Activated CD8-positive, alpha-beta memory T cell treated with anti-CD3 and anti-CD28 coated beads for 48 hours (primary cell): ENCODE data around the gene CHSY1.

Experiments used
- DNase-seq, 3 experiments: peaks; one replicate each; pipeline ENCODE4 v3.0.0-alpha.2; 2020; ENCODE audit warnings: low read depth in 2 of 3, low spot score in 2 of 3

Gene CHSY1

DNA sequence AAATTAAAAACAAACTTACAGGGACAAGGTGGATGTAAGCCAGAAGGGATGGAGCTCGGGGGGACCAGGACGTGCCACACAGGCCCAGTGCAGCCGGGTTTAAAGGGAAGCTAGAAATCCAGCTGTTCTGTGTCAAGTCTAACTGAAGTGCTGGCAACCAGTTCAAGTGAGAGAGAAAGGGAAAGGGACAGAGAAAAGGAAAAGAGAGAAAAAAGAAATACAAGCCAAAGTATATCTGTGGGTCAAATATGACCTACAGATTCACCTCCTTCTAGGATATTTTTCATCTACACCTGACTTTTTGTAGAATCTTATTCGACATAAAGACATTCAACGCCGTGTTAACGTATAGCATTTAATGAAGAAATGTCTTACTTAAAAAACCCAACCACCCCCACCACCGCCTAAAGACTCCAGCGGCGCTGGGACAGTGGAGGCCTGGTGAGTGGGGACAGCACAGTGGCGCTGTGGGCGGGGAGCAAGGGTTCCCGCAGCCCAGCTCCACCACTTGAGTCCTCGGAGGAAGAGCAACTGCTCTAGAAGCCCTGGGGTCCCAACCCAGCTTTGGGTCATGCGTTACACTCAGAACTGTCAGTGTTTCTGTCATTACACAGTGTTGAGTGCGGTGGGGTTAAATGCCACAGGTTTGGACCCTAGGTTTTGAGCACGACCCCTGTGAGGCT lies 62.3 kb downstream of the CHSY1 start:
- no peak for DNase-seq

DNA sequence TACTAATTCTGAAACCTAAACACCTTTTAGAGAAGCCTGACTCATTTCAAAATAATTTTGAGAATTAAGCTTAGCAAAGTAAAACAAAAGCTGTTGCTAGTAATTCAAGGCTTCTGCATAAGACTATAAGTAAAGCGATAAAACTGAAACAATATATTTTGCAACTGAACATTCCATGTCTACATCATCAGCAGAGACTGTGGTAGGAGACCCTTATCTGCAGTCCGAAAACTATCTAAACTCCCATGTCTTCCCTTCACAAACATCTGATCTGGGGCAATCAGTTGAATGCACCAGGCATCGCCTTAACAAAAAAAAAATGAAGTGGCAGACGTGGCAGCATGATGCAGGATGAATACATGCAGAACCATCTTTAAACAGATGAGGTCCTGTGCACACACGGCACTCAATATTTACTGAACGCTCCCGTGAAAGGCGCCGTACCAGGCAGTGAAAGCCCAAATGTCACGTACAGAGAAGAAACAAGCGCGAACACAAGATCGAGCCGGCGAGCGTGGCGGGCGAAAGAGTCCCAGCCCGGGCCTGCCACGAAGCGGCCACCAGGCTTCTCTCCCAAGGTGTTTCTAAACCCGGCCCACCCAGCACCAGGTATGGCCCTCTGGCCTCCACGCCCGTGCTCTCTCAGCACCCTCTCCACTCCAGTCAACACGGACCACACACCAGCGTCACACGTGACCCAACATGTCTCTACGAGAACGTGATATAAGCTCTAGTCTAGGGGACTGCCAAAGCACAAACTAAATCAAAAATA lies 63.0 kb downstream of the CHSY1 start:
- no peak for DNase-seq

DNA sequence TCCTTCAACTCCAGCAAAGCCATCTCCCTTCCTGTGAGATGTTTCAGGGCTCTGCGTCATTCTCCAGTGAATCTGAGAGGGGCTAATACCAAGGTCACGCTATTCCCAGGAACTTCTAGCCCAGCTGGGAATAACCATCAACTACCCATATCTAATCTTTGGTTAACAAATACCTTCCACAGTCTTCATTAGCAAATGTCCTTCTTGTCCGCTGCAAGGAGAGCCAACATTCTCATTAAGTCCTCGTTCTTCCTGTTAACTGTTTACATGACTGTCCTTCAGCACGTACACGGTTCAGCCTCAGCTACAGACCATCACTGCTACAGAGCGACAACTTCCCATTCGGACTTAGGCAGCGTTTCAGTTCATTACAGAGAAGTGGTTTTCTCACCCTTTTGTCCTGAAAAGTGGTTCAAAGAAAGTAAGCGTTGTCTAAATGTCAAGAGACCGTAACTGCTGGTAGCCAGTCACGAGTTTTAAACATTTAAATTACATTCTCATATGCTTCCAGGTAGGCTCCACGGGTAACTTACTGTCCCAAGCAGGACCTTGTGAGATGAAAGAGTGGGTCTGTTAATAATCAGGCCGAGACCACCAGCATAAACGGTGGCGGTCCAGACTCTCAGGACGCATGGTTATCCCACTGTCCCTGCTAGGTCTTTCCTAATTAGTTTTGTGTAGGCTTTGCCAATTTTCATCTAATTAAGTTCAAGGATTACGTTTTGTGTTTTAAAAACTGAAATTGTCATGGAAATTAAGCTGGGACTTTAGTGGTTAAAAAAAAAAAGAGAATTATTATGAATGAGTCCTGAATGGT lies 63.8 kb downstream of the CHSY1 start:
- no peak for DNase-seq

DNA sequence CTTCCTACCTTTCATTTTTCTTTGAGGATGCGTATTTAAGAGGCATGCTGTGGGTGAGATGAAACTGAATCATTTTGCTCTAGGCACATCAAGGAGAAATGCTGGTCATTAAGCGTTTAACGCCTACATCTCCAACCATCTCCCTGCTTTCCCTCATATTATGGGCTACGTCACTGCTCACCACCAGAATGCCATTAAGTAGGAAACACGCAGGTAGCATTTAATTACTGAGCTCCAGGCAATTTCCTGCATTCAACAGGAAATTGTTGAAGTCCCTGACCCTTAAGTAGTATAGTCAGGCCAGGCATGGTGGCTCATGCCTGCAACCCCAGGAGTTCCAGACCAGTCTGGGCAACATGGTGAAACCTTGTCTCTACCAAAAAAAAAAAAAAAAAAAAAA lies 66.1 kb downstream of the CHSY1 start:
- no peak for DNase-seq

DNA sequence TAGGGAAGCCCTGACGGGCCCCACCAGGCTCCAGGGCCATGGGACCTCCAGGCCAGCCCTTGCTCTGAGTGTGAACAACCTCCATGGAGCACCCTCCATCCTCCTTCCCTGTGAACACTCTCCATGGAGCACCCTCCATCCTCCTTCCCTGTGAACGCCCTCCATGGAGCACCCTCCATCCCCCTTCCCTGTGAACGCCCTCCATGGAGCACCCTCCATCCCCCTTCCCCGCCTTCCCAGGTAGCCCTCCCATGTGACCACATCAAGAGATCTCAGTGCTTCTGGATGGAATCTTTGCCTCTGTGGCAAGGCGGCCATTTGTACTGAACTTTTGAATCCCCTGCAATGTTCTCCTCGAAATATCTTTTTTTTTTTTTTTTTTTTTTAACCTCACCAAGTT lies 66.5 kb downstream of the CHSY1 start:
- no peak for DNase-seq

DNA sequence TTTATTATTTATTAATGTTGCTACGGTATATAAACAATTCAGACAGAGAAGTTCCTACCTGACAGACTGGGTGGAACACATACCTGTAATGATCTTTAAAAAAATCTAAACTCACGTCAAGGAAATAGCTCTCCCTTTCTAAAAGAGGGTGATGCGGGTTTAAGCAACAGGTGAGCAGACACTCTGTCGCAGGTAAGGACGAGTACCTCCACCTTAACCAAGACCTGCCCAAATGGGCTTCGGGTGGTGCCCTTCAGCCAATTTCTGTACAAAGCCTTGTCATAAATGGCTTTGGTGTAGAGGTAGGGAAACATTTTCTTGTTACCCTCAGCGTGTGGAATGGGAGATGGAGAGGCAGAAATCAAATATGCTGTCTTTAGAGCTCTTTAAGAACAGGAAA lies 67.0 kb downstream of the CHSY1 start:
- DNase-seq, result no peak

DNA sequence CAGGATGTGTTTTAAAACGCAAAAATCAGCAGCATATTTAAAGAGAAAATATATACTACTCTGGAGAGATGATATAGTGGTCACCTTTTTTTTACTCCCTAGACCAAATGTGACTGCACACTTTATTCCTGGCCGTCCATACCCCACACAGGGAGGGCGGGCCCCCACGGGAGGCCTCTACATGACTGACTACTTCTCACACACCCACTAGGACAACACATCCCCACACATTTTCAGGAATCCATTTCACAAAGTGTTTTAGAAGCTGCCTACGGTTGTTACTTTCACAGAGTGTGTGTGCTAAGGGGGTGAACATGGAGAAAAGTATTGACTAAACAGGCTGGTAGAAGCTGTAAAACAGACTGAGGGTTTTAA lies 67.9 kb downstream of the CHSY1 start:
- DNase-seq, result no peak

DNA sequence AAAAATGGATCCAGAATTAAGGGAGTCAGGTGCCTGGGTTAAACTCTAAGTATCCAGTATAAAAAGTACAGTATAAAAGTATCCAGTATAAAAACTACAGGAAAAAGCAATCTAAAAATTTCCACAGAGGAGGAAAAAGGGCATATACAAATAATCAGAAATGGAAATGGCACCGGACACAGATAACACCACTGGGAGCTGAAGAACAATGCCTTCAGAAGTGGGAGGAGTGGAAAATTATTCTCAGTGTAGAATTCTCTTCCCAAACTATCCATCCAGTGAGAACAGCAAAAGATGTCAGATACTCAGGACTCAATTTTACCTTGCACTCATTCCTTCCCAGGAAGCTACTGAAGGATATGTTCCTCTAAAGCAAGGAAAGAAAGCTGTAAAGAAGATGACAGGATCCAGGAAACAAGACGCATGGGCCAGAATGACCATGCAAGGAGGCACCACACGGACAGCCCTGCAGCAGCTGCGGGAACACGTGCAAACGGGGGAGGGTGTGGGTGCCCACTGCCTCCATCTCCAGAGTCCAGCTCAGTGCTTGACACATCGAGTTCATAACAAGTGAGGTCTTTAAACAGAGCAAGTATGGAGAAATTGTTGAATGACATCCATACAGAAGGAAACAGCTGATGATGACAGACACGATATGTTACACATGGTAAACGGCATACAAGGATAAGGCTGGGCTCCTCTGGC lies 68.5 kb downstream of the CHSY1 start:
- no peak for DNase-seq

DNA sequence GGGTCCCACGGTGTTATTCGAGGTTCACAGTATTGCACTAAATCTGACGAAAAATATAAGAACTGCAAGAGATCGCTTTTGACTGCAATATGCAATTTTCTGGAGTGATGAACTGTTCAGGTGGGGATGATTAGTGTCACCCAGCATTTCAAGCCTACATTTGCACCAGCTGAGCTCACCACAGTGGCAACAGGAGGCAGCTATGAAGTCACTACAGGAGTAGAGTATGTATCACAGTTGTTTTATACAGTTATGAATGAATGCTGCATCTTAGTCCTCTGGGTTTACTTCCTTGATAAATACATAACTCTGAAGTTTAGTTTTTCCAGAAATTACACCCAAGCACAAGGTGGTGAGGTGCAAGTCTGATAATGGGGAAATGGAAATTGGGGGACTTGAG lies 69.6 kb downstream of the CHSY1 start:
- DNase-seq, result no peak

DNA sequence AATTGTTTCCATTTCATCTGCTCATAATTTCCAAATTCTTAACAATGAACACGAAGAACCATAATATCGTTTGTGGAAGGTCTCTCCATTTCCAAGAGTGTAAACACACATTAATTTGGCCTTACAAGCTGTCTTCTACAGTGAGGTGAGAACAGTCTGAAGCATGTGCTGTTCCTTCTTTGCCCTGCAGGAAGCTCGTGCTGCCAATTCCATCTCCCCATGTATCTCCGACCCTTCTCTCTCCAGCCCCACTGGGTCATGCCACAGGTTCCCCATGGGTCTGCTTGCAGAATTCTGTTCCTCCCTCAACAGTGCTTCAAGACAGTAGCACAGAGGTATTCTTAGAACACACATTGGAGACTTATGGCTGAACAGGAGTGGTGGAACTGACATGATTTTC lies 70.5 kb downstream of the CHSY1 start:
- no peak for DNase-seq

DNA sequence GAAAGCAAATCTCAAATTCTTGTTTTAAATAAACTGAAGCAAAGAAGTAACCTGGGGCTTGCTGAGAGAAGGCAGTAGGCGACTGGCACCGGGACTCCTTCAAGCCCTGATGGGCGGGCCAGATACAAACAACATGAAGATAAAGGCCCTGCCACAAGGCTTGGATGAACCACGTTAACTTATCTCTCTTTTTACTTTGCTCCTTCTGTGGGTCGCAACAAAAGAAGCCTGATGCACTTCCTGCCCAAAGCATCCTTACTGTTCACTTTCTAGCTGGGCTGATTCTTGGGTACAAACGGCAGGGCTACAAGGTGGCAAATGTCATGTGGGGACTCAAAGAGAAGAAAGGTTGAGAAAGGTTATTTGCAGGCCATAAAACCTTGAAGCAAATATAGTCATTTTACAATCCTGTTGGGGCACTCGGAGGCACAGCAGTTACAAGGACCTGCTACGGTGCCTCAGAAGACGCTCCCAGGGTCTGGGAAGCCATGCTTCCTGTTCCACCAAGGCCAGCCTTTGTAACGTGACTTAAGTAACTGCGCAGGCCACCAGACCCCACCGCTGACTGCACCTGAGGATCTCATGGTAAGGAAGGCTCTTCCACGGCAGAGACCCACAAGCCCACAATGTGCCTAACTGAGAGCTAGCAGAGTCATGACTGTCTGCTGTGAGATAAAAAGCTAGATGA lies 71.1 kb downstream of the CHSY1 start:
- DNase-seq, result no peak

DNA sequence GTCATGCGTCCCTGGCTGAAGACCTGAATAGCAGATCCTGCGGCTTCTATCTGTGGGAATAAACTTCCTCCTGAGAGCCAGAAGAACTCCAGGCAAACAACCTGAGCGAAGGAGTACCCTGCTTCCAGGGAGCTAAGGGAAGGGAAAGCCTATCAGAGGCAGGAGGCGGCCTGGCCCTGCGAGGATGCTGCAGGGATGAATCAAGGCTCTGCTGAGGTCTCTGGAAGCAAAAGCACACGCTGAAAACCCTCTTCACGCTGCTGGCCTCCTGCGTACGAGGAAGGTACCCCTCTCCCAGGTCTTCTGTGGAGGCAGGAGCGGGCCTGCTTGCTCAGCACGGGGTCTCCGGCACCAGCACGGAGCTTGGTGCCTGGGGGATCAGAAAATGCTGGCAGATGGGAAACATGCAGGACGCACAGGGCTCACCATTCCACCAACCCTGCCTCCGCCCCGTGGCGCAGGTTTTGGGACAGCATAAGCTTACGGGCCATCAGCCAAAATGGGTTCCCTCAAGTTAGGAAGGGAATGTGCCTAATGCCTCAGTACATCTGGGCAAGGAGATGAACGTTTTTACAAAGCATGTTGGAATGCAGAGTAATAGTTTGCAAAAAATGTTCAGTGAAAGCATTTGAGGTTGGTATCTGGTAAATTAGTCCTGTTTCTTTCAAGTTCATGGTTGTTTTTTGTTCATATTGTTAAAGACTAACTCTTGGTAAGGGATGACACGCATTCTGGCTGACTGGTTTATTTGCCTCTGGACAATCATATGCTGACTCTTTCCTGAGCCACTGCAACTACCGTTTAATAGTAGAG lies 72.3 kb downstream of the CHSY1 start:
- DNase-seq, result no peak

DNA sequence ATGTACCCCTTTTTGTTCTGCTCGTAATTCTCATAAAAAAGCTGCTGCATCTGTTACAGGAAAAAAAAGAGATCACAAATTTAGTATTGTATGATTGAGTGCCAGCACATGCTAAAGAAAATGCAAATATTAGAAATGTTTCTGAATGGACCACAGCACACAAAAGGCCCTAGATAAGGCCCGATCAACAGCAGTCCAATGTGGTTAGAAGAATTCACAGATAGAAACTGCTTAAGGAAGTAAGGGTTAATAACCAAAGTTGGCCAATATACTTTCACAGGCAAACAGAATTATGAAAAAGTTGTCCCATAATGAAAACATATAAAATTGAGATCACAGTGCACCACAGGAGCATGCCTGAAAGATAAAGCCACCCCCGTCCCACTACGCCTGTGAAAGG lies 72.9 kb downstream of the CHSY1 start:
- no peak for DNase-seq

DNA sequence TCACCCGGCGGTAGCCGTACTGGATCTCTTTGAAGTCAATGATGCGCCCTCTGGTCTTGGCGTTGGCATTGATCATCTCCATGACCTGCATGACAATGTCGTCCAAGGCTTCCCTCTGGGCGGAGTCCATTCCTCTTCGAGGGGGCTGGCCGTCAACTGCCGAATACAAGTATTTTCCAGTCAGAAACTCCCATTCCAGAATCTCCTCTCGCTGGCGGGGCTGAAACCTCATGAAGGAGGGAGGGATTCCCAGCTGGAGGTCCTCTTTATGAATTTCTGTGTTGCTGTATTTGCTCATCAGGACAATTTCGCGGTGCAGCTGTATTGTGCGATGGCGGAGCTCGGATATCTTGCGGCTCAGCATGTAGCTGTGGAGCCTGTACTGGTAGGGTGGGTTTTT lies 73.4 kb downstream of the CHSY1 start:
- DNase-seq, result no peak

DNA sequence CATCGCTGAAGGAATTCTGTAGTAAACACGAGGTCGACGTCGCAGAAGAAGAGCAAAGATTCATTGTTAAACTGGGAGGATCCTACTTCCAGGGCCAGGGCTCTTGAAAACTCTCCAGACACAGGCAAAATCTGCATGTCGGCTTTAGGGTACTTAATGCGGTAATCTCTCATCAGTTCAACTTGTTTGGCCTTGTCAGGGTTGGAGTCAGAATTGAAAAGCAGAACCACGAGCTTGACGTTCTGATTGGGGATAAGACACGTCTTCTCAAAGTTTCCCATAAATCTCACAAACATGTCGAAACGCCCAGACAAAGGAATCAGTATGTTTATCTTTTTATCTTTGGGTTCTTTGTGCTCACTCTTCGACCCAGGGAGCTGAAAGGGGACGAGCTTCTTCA lies 74.0 kb downstream of the CHSY1 start:
- no peak for DNase-seq

DNA sequence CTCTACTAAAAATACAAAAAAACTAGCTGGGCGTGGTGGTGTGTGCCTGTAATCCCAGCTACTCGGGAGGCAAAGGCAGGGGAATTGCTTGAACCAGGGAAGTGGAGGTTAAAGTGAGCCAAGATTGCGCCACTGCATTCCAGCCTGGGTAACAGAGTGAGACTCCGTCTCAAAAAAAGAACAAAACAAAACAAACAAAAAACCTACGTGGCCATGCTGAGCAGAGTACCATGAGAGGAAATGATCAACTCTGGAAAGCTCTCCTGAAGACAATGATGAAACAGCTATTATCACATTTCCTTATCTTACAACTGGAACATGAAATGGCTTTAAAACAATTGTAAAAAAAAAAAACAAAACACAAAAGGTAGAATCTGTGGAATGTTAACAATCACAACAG lies 75.2 kb downstream of the CHSY1 start:
- no peak for DNase-seq

DNA sequence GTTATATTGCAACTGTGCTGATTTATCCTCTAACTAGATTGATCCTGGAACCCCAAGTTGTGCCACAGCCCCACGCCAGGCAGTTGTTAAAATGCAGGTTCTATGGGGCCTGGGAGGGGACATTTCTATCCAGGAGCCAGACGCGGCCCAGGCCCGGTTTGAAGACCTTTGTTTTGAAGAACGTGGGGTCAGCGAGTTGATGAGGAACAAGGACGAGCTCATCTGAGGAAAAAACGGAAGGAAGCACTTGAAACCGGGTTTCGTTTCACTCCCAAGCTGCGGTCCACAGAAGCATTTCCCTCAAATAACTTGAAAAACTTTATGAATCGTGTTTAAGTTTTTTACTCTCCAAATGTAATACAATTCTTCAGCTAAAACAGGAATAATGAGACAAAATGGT lies 76.4 kb downstream of the CHSY1 start:
- no peak for DNase-seq

DNA sequence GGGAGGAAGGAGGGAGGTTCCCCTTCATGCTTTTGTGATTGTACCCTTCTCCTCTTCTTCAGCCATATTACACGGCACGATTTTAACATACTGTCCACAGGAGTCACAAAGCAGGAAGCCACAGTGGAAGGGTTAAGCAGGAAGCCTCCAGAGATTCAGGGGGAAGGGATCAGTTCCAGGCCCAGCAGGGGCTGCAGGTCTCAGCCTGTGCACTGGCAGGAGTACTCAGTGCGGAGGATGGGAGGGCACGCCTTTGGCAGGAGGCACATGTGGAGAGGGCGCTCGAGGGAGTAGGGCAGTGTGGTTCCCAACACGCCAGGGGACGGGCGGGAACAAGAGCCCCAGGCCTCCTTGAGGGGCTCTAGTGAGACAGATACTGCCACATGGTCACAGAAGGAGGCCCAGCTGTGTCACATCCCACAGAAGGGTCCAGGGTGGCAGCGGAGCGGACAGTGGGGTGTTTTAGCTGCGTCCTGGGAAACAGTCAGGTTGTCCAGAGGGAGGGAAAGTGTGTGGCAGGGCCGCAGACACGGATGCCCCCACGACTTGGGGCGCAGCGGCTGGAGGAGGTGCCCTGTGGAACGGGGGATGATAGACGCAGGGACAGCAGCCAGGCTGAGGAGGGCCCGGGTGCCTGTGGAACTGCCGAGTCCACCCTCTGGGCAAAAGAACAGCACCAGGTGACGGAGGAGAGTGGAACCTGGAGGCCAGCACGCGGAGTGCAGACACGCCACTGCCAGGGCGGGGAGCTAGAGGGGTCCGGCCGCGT lies 77.5 kb downstream of the CHSY1 start:
- DNase-seq, result no peak
